Activated naive CD4-positive, alpha-beta T cell treated with Interleukin-2 at 50 U/mL for 16 hours (primary cell): ENCODE data around the gene LAMP1.
"Not testable (repeated sequence)": the region's sequence is repeated elsewhere in the genome, so short reads cannot be mapped to it uniquely, and the experiment has no call there.

Experiments used
- DNase-seq: peaks from one replicate; pipeline ENCODE4 v3.0.0-alpha.2; 2020

The LAMP1 gene

GRCh38 chr13:113297370-113298042, 467 bp downstream of the LAMP1 start:
- DNase-seq: peak; percentile 63

DNA sequence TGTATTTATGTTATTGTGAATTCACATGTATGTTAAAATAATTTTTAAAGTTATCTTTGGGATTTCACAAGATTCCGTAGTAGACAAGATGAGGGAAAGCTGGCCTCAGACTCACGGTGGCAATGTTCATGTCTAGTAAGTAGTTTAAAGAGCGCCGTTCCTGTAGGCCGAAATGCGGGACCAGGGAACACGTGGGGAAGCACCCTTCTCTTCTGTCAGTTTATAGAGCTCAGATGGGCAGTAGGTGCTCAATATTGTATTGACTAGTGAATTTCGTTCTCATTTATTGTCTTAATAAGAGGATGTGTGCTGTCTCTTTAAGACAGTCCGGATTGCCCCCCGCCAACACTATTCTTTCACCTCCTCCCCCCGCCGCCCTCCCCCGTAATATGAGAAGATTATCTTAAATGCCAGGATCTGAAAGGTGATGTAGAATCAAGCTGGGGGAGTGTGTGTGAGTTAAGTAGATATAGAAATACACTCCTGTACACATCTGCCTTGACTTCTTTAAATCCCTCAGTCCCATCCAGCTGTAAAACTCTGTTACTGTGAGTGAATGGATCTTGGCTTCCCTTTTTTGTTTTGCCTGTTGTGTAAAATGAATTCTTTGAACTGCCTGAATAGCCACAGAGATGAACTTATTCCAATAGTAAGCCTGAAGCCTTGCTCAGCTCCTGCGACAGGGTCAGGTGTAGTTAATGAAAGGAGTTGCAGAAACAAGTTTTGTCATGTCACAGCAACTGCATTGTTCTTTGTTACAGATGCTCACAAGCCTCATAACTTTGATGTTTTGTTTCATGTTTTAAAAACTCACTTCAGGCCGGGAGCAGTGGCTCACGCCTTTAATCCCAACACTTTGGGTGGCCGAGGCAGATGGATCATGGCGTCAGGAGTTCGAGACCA, 1.3 kb downstream of the LAMP1 start:
- no peak for DNase-seq

GRCh38 chr13:113299951-113300350, 2.9 kb downstream of the LAMP1 start:
- DNase-seq: no peak

GRCh38 chr13:113302986-113303385, 5.9 kb downstream of the LAMP1 start:
- DNase-seq: no peak

DNA sequence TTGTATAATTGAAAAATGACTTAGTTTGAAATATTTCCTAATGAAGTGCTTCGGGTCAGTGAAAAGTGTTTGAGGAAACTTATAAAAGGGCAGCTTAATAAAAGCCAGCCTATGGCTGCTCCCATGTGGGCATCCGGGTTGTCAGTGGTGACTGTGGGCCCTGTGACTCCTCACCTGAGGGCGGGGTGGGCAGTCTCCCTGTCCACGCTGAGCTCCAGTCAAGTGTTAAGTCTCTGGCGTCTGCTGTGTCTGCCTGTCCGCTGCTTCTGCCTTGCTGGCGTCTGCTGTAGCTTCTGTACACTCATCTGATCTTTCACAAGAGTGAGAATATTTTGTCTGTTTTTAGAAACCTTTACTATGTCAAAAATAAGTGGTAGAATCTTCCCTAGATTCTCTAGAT, 7.1 kb downstream of the LAMP1 start:
- DNase-seq: no peak

GRCh38 chr13:113305208-113305607, 8.2 kb downstream of the LAMP1 start:
- DNase-seq: no peak

DNA sequence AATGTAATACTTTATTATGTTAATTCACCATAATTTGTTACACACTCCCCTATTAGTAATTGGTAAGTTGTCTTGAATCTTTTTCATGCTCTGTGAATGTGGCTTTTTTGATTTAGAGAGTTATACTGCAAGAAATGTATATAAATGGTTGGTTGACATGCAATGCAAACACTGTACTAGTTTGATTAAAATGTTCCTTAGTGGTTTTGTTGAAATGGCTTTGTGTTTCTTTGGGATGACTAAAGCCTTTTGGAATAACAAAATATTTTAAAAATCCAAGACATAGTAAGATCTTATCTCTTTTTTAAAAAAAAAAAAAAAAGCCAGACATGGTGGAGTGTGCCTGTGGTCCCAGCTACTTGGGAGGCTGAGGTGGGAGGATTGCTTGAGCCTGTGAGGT, 10.5 kb downstream of the LAMP1 start:
- DNase-seq: no peak

GRCh38 chr13:113309473-113309872, 12.4 kb downstream of the LAMP1 start:
- DNase-seq: no peak

GRCh38 chr13:113314112-113314511, 17.1 kb downstream of the LAMP1 start:
- DNase-seq: not testable (repeated sequence)

DNA sequence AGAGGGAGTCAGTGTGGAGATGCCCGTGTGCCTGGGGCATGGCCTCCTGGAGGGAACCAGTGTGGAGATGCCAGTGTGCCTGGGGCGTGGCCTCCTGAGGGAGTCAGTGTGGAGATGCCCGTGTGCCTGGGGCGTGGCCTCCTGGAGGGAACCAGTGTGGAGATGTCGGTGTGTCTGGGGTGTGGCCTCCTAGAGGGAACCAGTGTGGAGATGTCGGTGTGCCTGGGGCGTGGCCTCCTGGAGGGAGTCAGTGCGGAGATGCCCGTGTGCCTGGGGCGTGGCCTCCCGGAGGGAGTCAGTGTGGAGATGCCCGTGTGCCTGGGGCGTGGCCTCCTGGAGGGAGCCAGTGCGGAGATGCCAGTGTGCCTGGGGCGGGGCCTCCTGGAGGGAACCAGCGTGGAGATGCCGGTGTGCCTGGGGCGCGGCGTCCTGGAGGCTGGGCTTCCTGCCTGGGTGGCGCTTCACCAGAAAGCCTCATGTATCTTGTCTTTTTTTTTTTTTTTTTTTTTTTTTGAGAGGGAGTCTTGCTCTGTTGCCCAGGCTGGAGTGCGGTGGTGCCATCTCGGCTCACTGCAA, 17.9 kb downstream of the LAMP1 start:
- DNase-seq: not testable (repeated sequence)

DNA sequence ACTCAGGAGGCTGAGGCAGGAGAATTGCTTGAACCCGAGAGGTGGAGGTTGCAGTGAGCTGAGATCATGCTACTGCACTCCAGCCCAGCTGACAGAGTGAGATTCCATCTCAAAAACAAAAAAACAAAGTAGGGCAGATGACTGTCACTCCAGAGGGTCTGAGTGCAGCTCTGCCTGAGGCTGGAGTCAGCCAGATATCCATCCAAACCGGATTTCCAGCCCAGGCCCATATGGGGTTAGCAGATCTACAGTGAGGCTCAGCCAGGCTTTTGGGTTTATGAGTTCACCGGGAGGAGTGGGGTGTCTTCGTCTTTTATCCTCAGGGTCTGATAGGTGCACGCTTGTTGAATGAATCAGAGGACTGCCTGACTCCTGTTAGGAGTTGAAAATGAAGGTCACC, 19.0 kb downstream of the LAMP1 start:
- no peak for DNase-seq

DNA sequence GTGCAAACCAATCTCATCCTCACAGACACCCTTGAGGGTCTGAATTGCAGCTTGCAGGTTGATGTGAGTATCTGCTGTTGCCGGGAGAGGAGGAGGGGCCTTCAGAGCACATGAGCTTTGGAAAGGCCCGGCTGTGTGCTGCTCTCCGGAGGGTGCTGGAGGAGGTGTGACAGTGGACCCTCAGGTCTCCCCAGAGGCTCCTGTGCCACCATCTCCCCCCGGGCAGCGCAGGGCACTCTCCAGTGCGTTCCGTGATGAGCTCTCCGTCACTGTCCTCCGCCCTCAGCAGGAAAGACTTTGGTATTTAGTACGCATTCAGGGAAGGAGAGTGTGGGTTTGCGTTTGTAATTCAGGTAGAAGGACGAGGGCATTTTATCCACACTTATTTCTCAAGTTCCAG, 20.0 kb downstream of the LAMP1 start:
- no peak for DNase-seq

DNA sequence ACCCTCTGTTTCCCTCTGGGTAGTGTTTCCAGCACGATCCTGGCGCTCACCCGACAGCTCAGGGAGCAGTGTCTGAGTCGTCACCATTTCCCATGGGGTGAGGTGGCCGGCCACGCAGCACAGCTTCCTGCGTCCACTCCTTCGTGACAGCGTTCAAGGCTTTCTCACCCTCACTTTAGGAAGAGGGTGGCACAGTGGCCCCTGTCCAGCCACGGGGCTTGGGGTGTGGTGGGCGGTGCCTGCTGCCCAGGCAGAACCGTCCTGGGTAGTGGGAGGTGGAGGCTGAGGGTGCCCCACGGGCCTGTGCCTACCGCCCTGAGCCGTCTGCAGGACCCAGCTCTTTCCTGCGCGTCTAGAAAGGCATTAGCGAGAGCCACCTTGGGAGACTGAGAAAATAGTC, 21.9 kb downstream of the LAMP1 start:
- no peak for DNase-seq

GRCh38 chr13:113319371-113319770, 22.3 kb downstream of the LAMP1 start:
- no peak for DNase-seq

DNA sequence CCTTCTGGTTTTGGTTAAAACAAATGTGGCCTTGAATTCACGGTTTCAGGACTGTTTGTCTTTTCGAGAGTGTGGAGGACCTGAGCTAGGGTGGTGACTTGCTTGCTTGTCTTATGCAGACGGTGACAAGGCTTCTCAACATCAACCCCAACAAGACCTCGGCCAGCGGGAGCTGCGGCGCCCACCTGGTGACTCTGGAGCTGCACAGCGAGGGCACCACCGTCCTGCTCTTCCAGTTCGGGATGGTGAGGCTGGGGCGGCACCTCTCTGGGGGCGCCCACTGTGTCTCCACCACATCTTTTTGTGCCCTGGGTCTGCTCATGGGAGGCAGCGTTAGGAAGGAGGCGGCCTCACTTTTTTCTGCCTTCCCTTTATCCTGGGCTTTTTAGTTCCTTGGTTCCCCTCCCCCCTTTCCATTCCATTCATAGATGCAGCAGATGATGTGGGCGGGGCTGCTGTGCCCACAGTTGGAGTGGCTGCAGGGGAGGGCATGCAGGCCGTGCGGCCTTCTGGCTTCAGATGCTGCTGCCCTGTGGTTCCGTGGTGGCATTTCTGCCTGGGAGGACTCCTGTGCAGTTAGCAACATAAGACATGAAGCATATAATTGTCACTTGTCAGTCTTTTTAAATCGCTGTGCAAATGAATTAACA, 23.3 kb downstream of the LAMP1 start:
- DNase-seq: no peak

DNA sequence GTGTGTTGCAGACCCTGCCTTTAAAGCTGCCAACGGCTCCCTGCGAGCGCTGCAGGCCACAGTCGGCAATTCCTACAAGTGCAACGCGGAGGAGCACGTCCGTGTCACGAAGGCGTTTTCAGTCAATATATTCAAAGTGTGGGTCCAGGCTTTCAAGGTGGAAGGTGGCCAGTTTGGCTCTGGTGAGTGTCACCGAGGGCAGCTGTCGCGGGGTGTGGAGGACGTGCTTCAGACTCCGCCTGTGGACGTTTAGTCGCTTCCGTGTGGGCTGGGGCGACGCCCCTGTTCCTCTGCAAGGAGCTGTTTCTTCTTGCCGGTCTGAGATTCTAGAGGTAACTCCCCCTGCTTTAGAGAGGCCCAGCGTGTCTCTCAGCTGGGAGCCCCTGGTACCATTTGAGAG, 24.5 kb downstream of the LAMP1 start:
- DNase-seq: no peak

DNA sequence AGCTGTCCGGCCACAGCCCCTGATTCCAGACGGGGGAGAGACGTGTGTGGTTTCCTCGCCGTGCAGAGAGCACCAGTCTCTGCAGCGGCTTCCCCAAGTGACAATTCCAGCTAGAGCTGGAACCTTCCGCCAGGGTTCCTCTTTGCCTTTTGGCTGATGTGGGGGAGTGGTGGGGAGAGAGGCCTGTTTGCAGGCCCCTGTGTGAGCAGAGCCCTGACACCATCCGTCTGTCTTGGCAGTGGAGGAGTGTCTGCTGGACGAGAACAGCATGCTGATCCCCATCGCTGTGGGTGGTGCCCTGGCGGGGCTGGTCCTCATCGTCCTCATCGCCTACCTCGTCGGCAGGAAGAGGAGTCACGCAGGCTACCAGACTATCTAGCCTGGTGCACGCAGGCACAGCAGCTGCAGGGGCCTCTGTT, 25.0 kb downstream of the LAMP1 start:
- no peak for DNase-seq

- DNase-seq: no peak
Observed at GRCh38 chr13:113322890-113323651, 26.0 kb downstream of the LAMP1 start.

DNA sequence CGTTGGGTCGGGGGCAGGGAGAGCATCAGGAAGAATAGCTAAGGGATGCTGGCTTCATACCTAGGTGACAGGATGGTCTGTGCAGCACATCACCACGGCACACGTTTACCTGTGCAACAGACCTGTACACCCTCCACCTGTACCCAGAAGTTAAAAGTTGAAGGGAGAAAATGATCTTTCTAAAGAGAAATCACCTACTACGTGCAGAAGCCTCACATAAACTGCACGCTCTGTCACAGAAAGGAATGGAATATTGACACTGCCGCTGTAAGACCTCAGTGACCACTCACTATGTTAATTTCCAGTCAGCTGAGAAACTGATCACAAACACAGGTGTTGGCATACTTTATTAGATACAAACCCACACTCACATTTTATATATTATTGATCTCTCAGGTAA, 26.8 kb downstream of the LAMP1 start:
- DNase-seq: no peak

GRCh38 chr13:113324398-113324797, 27.4 kb downstream of the LAMP1 start:
- DNase-seq: no peak

GRCh38 chr13:113325779-113326178, 28.7 kb downstream of the LAMP1 start:
- DNase-seq: no peak

- no peak for DNase-seq
Observed at GRCh38 chr13:113327391-113327765, 30.3 kb downstream of the LAMP1 start.
